Keratinocyte (primary cell): ENCODE measurements around the gene BTBD8. TPM values are rescaled to one million over a fixed set of nuclear protein-coding genes. Genes with fewer than 3 reads are reported as not detected.

ENCODE experiments used
- DNase-seq: peaks from one replicate; pipeline ENCODE4 v3.0.0-alpha.2; 2011; ENCODE audit warnings: low read depth, missing footprints, low spot score
- FAIRE-seq: peaks from 2 replicates; lab custom pipeline; 2011; peaks lifted over from hg19 to GRCh38; lab: Jason Lieb, UNC
- H2AFZ ChIP-seq: 2 replicates; pipeline ENCODE4 v1.6.0; 2012; ENCODE audit warnings: low read length, control low read depth, inconsistent platforms; ENCODE audit not compliant: control insufficient read depth
- H3K27ac ChIP-seq: 2 replicates; pipeline ENCODE4 v1.5.1; 2011; ENCODE audit warnings: low read length; ENCODE audit not compliant: control insufficient read depth, insufficient read depth
- H3K27me3 ChIP-seq: 3 replicates; pipeline ENCODE4 v1.6.0; 2011; ENCODE audit warnings: low read length; ENCODE audit not compliant: control insufficient read depth, insufficient read depth; ENCODE audit errors: extremely low read depth
- H3K36me3 ChIP-seq, 2 experiments: 2 replicates in 1 of 2; 3 replicates in 1 of 2; pipeline ENCODE4 v1.5.1; 2011; ENCODE audit warnings: low read length in 2 of 2, mild to moderate bottlenecking in 1 of 2; ENCODE audit not compliant: control insufficient read depth in 2 of 2, insufficient read depth in 2 of 2; ENCODE audit errors: extremely low read depth in 1 of 2
- H3K4me1 ChIP-seq: 3 replicates; pipeline ENCODE4 v1.5.1; 2011; ENCODE audit warnings: low read length; ENCODE audit not compliant: control insufficient read depth, insufficient read depth; ENCODE audit errors: extremely low read depth
- H3K4me2 ChIP-seq: 3 replicates; pipeline ENCODE4 v1.6.0; 2011; ENCODE audit warnings: low read depth, low read length; ENCODE audit not compliant: control insufficient read depth, insufficient read depth; ENCODE audit errors: extremely low read depth
- H3K4me3 ChIP-seq, 3 experiments: fragments of 200-600 bp in 1 of 3; sonication (generic) in 1 of 3; 2 replicates in 2 of 3; 3 replicates in 1 of 3; pipeline ENCODE4 v1.5.1; 2011 to 2016; ENCODE audit warnings: low read length in 3 of 3, mild to moderate bottlenecking in 3 of 3, control low read depth in 2 of 3, inconsistent platforms in 1 of 3, low read depth in 1 of 3, mixed read lengths in 1 of 3, mixed run types in 1 of 3, moderate library complexity in 1 of 3; ENCODE audit not compliant: control insufficient read depth in 2 of 3, insufficient read depth in 2 of 3; ENCODE audit errors: extremely low read depth in 1 of 3
- H3K79me2 ChIP-seq: 2 replicates; pipeline ENCODE4 v1.6.0; 2012; ENCODE audit warnings: low read length; ENCODE audit not compliant: control insufficient read depth, insufficient read depth
- H3K9ac ChIP-seq: 3 replicates; pipeline ENCODE4 v1.6.0; 2011; ENCODE audit warnings: low read length; ENCODE audit not compliant: control insufficient read depth, insufficient read depth; ENCODE audit errors: extremely low read depth
- H3K9me1 ChIP-seq: 3 replicates; pipeline ENCODE4 v1.6.0; 2011; ENCODE audit warnings: low read length; ENCODE audit not compliant: control insufficient read depth, insufficient read depth; ENCODE audit errors: extremely low read depth
- H3K9me3 ChIP-seq: 2 replicates; pipeline ENCODE4 v1.5.1; 2012; ENCODE audit warnings: low read depth, low read length; ENCODE audit not compliant: control insufficient read depth
- H4K20me1 ChIP-seq: 3 replicates; pipeline ENCODE4 v1.6.0; 2011; ENCODE audit warnings: low read length; ENCODE audit not compliant: control insufficient read depth, insufficient read depth; ENCODE audit errors: extremely low read depth
- CTCF ChIP-seq, 3 experiments: IDR thresholded peaks in 1 of 3; conservative IDR thresholded peaks in 1 of 3; optimal IDR thresholded peaks in 1 of 3; 2 replicates in 2 of 3; 3 replicates in 1 of 3; pipeline versions ENCODE3 to v1.5.1; 2011; ENCODE audit warnings: low read length in 3 of 3, mild to moderate bottlenecking in 3 of 3, moderate library complexity in 2 of 3, control low read depth in 1 of 3, inconsistent platforms in 1 of 3; ENCODE audit not compliant: insufficient read depth in 2 of 3; ENCODE audit errors: extremely low read depth in 1 of 3
- EZH2 ChIP-seq: IDR thresholded peaks from one replicate; pipeline ENCODE4 v1.6.1; 2012; ENCODE audit warnings: inconsistent platforms, mild to moderate bottlenecking, low read length, moderate library complexity
- dilution Hi-C: fragments of 300-500 bp; cut with MboI; formaldehyde crosslinking; loops from one replicate; pipeline ENCODE4 v1.7.0; 2020; ENCODE audit warnings: low sequenced_read_pairs; ENCODE audit not compliant: extremely low pct_ligation_motif_present
- polyA plus RNA-seq, 5 experiments: library from polyadenylated mRNA; depleted of rRNA in 3 of 5; stranded (reverse) in 3 of 5; stranded (forward) in 1 of 5; unstranded in 1 of 5; fragments of >200 nt; gene quantifications; 1 replicate in 1 of 5; 2 replicates in 3 of 5; 3 replicates in 1 of 5; pipeline versions ENCODE4 v1.2.1 to v1.2.3, GENCODE V29; 2011 to 2012; ENCODE audit warnings: missing spikeins in 2 of 5, low read depth in 1 of 5, low replicate concordance in 1 of 5

The BTBD8 gene
- polyA plus RNA-seq, 1 donor (not counting 4 experiments of a cell fraction or from before 2014, with no cell fraction given): 1.4 TPM

- dilution Hi-C loops: no loop called here
- H2AFZ ChIP-seq: no peak overlapping the region
- no peak for FAIRE-seq
Measured at GRCh38 chr1:92126088-92126487, 45.9 kb downstream of the BTBD8 start.

GRCh38 chr1:92134331-92134730 is 54.2 kb downstream of the BTBD8 start:
- Histone ChIP-seq H3K27ac (no peak overlapping the region), H3K4me3 (no peak overlapping the region), H3K27me3 (no peaks in the 10 kb centered on the region), H3K36me3 (no peaks in the 10 kb centered on the region), H3K4me1 (no peaks in the 10 kb centered on the region), H3K9me3 (no peaks in the 10 kb centered on the region), H3K9ac (no peak overlapping the region), H4K20me1 (no peaks in the 10 kb centered on the region), H3K4me2 (no peak overlapping the region), H2AFZ (no peak overlapping the region), H3K79me2 (no peaks in the 10 kb centered on the region), H3K9me1 (no peaks in the 10 kb centered on the region)
- FAIRE-seq (no peak), DNase-seq (no peak)
- dilution Hi-C loops: no loop called here
- no peak for TF ChIP-seq EZH2
- TF ChIP-seq CTCF (optimal IDR thresholded peaks at IDR 0.05 in 1 of 3, IDR thresholded peaks at IDR 0.05 in 1 of 3, conservative IDR thresholded peaks at IDR 0.05 in 1 of 3; ENCODE audit: extremely low read depth in 1 of 3, insufficient read depth in 2 of 3, low read length in 3 of 3): no peak

More at GRCh38 chr1:92126088-92126487, 45.9 kb downstream of the BTBD8 start:
- no peak overlapping the region for H3K4me3 ChIP-seq
- no peak overlapping the region for H3K4me2 ChIP-seq
- no peak overlapping the region for H3K9ac ChIP-seq
- no peaks in the 10 kb centered on the region for H3K9me3 ChIP-seq
- TF ChIP-seq EZH2 (no peak), CTCF (optimal IDR thresholded peaks at IDR 0.05 in 1 of 3, IDR thresholded peaks at IDR 0.05 in 1 of 3, conservative IDR thresholded peaks at IDR 0.05 in 1 of 3; ENCODE audit: extremely low read depth in 1 of 3, insufficient read depth in 2 of 3, low read length in 3 of 3) (no peak)
- no peaks in the 10 kb centered on the region for H3K27me3 ChIP-seq
- H3K36me3 ChIP-seq: no peaks in the 10 kb centered on the region
- H3K4me1 ChIP-seq: no peaks in the 10 kb centered on the region
- DNase-seq: no peak
- no peaks in the 10 kb centered on the region for H4K20me1 ChIP-seq
- no peak overlapping the region for H3K27ac ChIP-seq
- H3K79me2 ChIP-seq: no peaks in the 10 kb centered on the region
- no peaks in the 10 kb centered on the region for H3K9me1 ChIP-seq
